Neuronal stem cell (in vitro differentiated cells): ENCODE measurements around the gene HES5.

Experiments used
- DNase-seq: peaks from one replicate; pipeline ENCODE4 v3.0.0-alpha.2; 2013; ENCODE audit warnings: low spot score
- H2AFZ ChIP-seq: one replicate; pipeline ENCODE4 v1.6.1; 2013; ENCODE audit warnings: mild to moderate bottlenecking, low read length, inconsistent platforms
- H2AK5ac ChIP-seq: 2 replicates; pipeline ENCODE4 v1.6.1; 2013; ENCODE audit warnings: low read depth, mild to moderate bottlenecking, inconsistent platforms, low read length, moderate library complexity, mixed read lengths
- H2BK120ac ChIP-seq: 2 replicates; pipeline ENCODE4 v1.6.1; 2013; ENCODE audit warnings: low read depth, mild to moderate bottlenecking, inconsistent platforms, low read length, moderate library complexity, mixed read lengths
- H2BK12ac ChIP-seq: one replicate; pipeline ENCODE4 v1.6.1; 2013; ENCODE audit warnings: low read length, inconsistent platforms
- H2BK15ac ChIP-seq: 2 replicates; pipeline ENCODE4 v1.6.1; 2013; ENCODE audit warnings: mild to moderate bottlenecking, low read length, inconsistent platforms, mixed read lengths
- H2BK5ac ChIP-seq: one replicate; pipeline ENCODE4 v1.6.1; 2013; ENCODE audit warnings: inconsistent platforms, mild to moderate bottlenecking, low read length, moderate library complexity
- H3K14ac ChIP-seq: one replicate; pipeline ENCODE4 v1.6.1; 2013; ENCODE audit warnings: low read length, inconsistent platforms
- H3K18ac ChIP-seq: 2 replicates; pipeline ENCODE4 v1.6.1; 2013; ENCODE audit warnings: low read length, inconsistent platforms
- H3K23ac ChIP-seq: 2 replicates; pipeline ENCODE4 v1.6.1; 2013; ENCODE audit warnings: low read depth, mild to moderate bottlenecking, mixed read lengths, low read length, inconsistent platforms; ENCODE audit not compliant: poor library complexity
- H3K27ac ChIP-seq: replicated peaks from 3 replicates; pipeline ENCODE4 v1.5.1; 2013; ENCODE audit warnings: low read length, inconsistent platforms
- H3K27me3 ChIP-seq, 3 experiments: 2 replicates each; pipeline ENCODE4 v1.6.1; 2013; ENCODE audit warnings: low read length in 3 of 3, mild to moderate bottlenecking in 2 of 3, inconsistent platforms in 1 of 3, low read depth in 1 of 3, mixed read lengths in 1 of 3, moderate library complexity in 1 of 3; ENCODE audit not compliant: control insufficient read depth in 3 of 3, insufficient read depth in 3 of 3
- H3K36me3 ChIP-seq, 2 donors: replicated peaks in 1 of 2; 2 replicates each; pipeline ENCODE4 v1.6.1; 2013; ENCODE audit warnings: low read length in 2 of 2; ENCODE audit not compliant: control insufficient read depth in 2 of 2, insufficient read depth in 2 of 2
- H3K4ac ChIP-seq: 2 replicates; pipeline ENCODE4 v1.6.1; 2013; ENCODE audit warnings: inconsistent platforms, mild to moderate bottlenecking, low read length, moderate library complexity
- H3K4me1 ChIP-seq, 2 donors: 1 replicate in 1 of 2; 2 replicates in 1 of 2; pipeline ENCODE4 v1.6.1; 2013; ENCODE audit warnings: low read length in 2 of 2, low read depth in 1 of 2; ENCODE audit not compliant: control insufficient read depth in 2 of 2, insufficient read depth in 1 of 2
- H3K4me2 ChIP-seq: one replicate; pipeline ENCODE4 v1.6.1; 2013; ENCODE audit warnings: mild to moderate bottlenecking, low read length, inconsistent platforms; ENCODE audit not compliant: insufficient read depth, poor library complexity, severe bottlenecking
- H3K4me3 ChIP-seq, 2 donors: 2 replicates each; pipeline ENCODE4 v1.5.1; 2013; ENCODE audit warnings: low read length in 2 of 2, mild to moderate bottlenecking in 2 of 2, inconsistent platforms in 1 of 2, moderate library complexity in 1 of 2
- H3K79me1 ChIP-seq: one replicate; pipeline ENCODE4 v1.6.1; 2013; ENCODE audit warnings: low read depth, mild to moderate bottlenecking, inconsistent platforms, low read length, moderate library complexity
- H3K9ac ChIP-seq: one replicate; pipeline ENCODE4 v1.6.1; 2013; ENCODE audit warnings: mild to moderate bottlenecking, low read depth, low read length, inconsistent platforms; ENCODE audit not compliant: poor library complexity
- H3K9me3 ChIP-seq, 2 donors: replicated peaks in 1 of 2; 2 replicates each; pipeline versions ENCODE3 to v1.6.1; 2013; ENCODE audit warnings: low read length in 2 of 2, mild to moderate bottlenecking in 2 of 2, inconsistent platforms in 1 of 2, low read depth in 1 of 2, mixed read lengths in 1 of 2, moderate library complexity in 1 of 2; ENCODE audit not compliant: control insufficient read depth in 2 of 2, insufficient read depth in 1 of 2
- H4K8ac ChIP-seq: one replicate; pipeline ENCODE4 v1.6.1; 2013; ENCODE audit warnings: low read depth, mild to moderate bottlenecking, inconsistent platforms, low read length, moderate library complexity
- H4K91ac ChIP-seq: one replicate; pipeline ENCODE4 v1.6.1; 2013; ENCODE audit warnings: low read length, low read depth, mild to moderate bottlenecking, inconsistent platforms; ENCODE audit not compliant: poor library complexity
- whole genome bisulfite sequencing, 2 donors: extraction: QIAGEN DNeasy Blood & Tissue Kit; methylation state at CpG; one replicate each; pipeline ENCODE4 v1.1.7; 2013; ENCODE audit warnings: missing lambda C conversion rate in 2 of 2, mixed read lengths in 1 of 2; ENCODE audit not compliant: insufficient read length in 2 of 2, insufficient replicate concordance in 1 of 2; ENCODE audit errors: extremely low coverage in 2 of 2; 5-methylcytosine and 5-hydroxymethylcytosine counted together

The HES5 gene

GRCh38 chr1:2533365-2533764, 3.3 kb upstream of the HES5 start:
- Histone ChIP-seq H2BK12ac (no peak overlapping the region), H2AK5ac (peak overlapping the region; percentile 100), H3K14ac (no peak overlapping the region)

GRCh38 chr1:2532485-2533160, 2.6 kb upstream of the HES5 start:
- H3K4ac ChIP-seq: peak overlapping the region; percentile 96
- H3K14ac ChIP-seq: peak overlapping the region; percentile 58
- DNase-seq: no peak
- peak overlapping the region; percentile 83 for H4K91ac ChIP-seq
- H3K9ac ChIP-seq: peak overlapping the region; percentile 52
- peak overlapping the region; percentile 97 for H2BK120ac ChIP-seq
- peak overlapping the region; percentile 90 for H3K23ac ChIP-seq
- H2AFZ ChIP-seq: no peak overlapping the region
- H3K79me1 ChIP-seq: peaks cover 12% of the 10 kb centered on the region
- H3K4me1 ChIP-seq: peaks cover 47 to 59% of the 10 kb centered on the region in 2 donors
- no peak overlapping the region for H4K8ac ChIP-seq
- H2BK5ac ChIP-seq: peak overlapping the region; percentile 100
- peaks cover 0 to 90% (median 6%) of the 10 kb centered on the region in 3 experiments for H3K27me3 ChIP-seq
- no peak overlapping the region for H3K4me2 ChIP-seq
- peaks cover 0 to 3% of the 10 kb centered on the region in 2 donors for H3K9me3 ChIP-seq
- peak overlapping the region; percentile 95 for H2BK15ac ChIP-seq
- WGBS, 2 donors: no CpG with 5 or more reads among the region's 23 CpGs
- H3K18ac ChIP-seq: peak overlapping the region; percentile 100
- peaks cover 0 to 11% of the 10 kb centered on the region in 2 donors for H3K36me3 ChIP-seq
- H3K27ac ChIP-seq: peak overlapping the region; percentile 50
- peak overlapping the region in 1 of 2 donors; percentile 16 for H3K4me3 ChIP-seq
- peak overlapping the region; percentile 100 for H2AK5ac ChIP-seq
- H2BK12ac ChIP-seq: peak overlapping the region; percentile 100

More at GRCh38 chr1:2533365-2533764, 3.3 kb upstream of the HES5 start:
- peak overlapping the region; percentile 1 for H2BK120ac ChIP-seq
- no CpG with 5 or more reads among the region's 11 CpGs for WGBS, 2 donors
- peak overlapping the region; percentile 60 for H2BK15ac ChIP-seq
- H3K4ac ChIP-seq: no peak overlapping the region
- H3K4me3 ChIP-seq: no peak overlapping the region
- peaks cover 0 to 7% of the 10 kb centered on the region in 2 donors for H3K36me3 ChIP-seq
- H2BK5ac ChIP-seq: peak overlapping the region; percentile 100
- no peak for DNase-seq
- no peak overlapping the region for H4K91ac ChIP-seq
- no peak overlapping the region for H3K23ac ChIP-seq
- H3K27ac ChIP-seq: peak overlapping the region; percentile 11
- peak overlapping the region; percentile 100 for H3K18ac ChIP-seq
- H2AFZ ChIP-seq: no peak overlapping the region
- peaks cover under 1 to 3% of the 10 kb centered on the region in 2 donors for H3K9me3 ChIP-seq
- no peak overlapping the region for H3K4me2 ChIP-seq
- H3K4me1 ChIP-seq: peaks cover 40 to 54% of the 10 kb centered on the region in 2 donors
- H3K9ac ChIP-seq: peak overlapping the region; percentile 32
- peaks cover 0 to 90% (median 6%) of the 10 kb centered on the region in 3 experiments for H3K27me3 ChIP-seq
- no peak overlapping the region for H4K8ac ChIP-seq
- H3K79me1 ChIP-seq: peaks cover 8% of the 10 kb centered on the region

GRCh38 chr1:2530513-2531361, 674 bp upstream of the HES5 start:
- H2BK15ac ChIP-seq: peak overlapping the region; percentile 60
- H2BK120ac ChIP-seq: peak overlapping the region; percentile 62
- peak overlapping the region; percentile 44 for H3K4me2 ChIP-seq
- no peak overlapping the region for H2AFZ ChIP-seq
- no peak overlapping the region for H4K8ac ChIP-seq
- peaks cover 53 to 60% of the 10 kb centered on the region in 2 donors for H3K4me1 ChIP-seq
- H3K9ac ChIP-seq: peak overlapping the region; percentile 18
- no peak for DNase-seq
- peaks cover 0 to 82% (median 4%) of the 10 kb centered on the region in 3 experiments for H3K27me3 ChIP-seq
- H3K36me3 ChIP-seq: peaks cover 0 to 11% of the 10 kb centered on the region in 2 donors
- H2BK12ac ChIP-seq: peak overlapping the region; percentile 35
- WGBS, 2 donors: no CpG with 5 or more reads among the region's 30 CpGs
- peak overlapping the region; percentile 99 for H3K4ac ChIP-seq
- H2BK5ac ChIP-seq: peak overlapping the region; percentile 100
- H2AK5ac ChIP-seq: peak overlapping the region; percentile 100
- H3K27ac ChIP-seq: peak overlapping the region; percentile 79
- H3K4me3 ChIP-seq: no peak overlapping the region
- H3K79me1 ChIP-seq: peaks cover 12% of the 10 kb centered on the region
- H3K9me3 ChIP-seq: no peaks in the 10 kb centered on the region
- peak overlapping the region; percentile 1 for H3K14ac ChIP-seq
- peak overlapping the region; percentile 67 for H4K91ac ChIP-seq
- peak overlapping the region; percentile 48 for H3K23ac ChIP-seq
- H3K18ac ChIP-seq: peak overlapping the region; percentile 100
